Sciatic nerve (tissue), 2 donors: Measurements from ENCODE around the gene IL5RA. TPM values are rescaled to one million over a fixed set of nuclear protein-coding genes. Genes with fewer than 3 reads are reported as not detected.

Experiments
- ATAC-seq: fragments of 200-7000 bp; cut with Tn5 transposase; one replicate; pipeline ENCODE4 v1.9.1; 2020; ENCODE audit warnings: mild to moderate bottlenecking, moderate library complexity
- DNase-seq: peaks from one replicate; pipeline ENCODE4 v3.0.0-alpha.2; 2020; ENCODE audit warnings: low spot score
- intact Hi-C: fragments of 100-400 bp; cut with DNase I; formaldehyde crosslinking; loops from one replicate; pipeline ENCODE4 v1.14.2; 2022
- total RNA-seq: library from RNA; stranded (reverse); fragmentation: NEBNext Ultra II Directional; extraction: Animal tissue kit (Norgen Biotek cat#: 25700); gene quantifications from one replicate; pipeline ENCODE4 v1.2.1, GENCODE V29; 2021
- donor health status: DM: no; HTN: no; CAD: no.
- donor health status: DM: no; HTN: no; CAD: no.

IL5RA gene
- total RNA-seq, 1 donor from 2014 or later, result 0.49 TPM

- intact Hi-C loops, result no loop called here
- DNase-seq (no peak), ATAC-seq (no peak)
Observed at GRCh38 chr3:3071136-3071535, 39.0 kb downstream of the IL5RA start.

- ATAC-seq, result no peak
- intact Hi-C loops, result no loop called here
Observed at GRCh38 chr3:3069723-3070122, 40.5 kb downstream of the IL5RA start.

GRCh38 chr3:3068358-3068881, 41.8 kb downstream of the IL5RA start:
- intact Hi-C loops, result no loop called here
- DNase-seq, result no peak
- no peak for ATAC-seq

More at GRCh38 chr3:3069723-3070122, 40.5 kb downstream of the IL5RA start:
- DNase-seq, result no peak

GRCh38 chr3:3066910-3067309, 43.3 kb downstream of the IL5RA start:
- intact Hi-C loops, result no loop called here
- ATAC-seq (no peak), DNase-seq (no peak)

GRCh38 chr3:3066378-3066777, 43.8 kb downstream of the IL5RA start:
- intact Hi-C loops, result no loop called here
- ATAC-seq (no peak), DNase-seq (no peak)

GRCh38 chr3:3065876-3066275, 44.3 kb downstream of the IL5RA start:
- intact Hi-C loops, result no loop called here
- DNase-seq, result no peak
- ATAC-seq, result no peak

- intact Hi-C loops, result no loop called here
- DNase-seq, result no peak
- ATAC-seq, result no peak
Observed at GRCh38 chr3:3064297-3064696, 45.9 kb downstream of the IL5RA start.

GRCh38 chr3:3059645-3060044, 50.5 kb downstream of the IL5RA start:
- no peak for ATAC-seq
- no peak for DNase-seq
- intact Hi-C loops, result no loop called here

- intact Hi-C loops, result no loop called here
- ATAC-seq, result no peak
- DNase-seq, result no peak
Observed at GRCh38 chr3:3053974-3054373, 56.2 kb downstream of the IL5RA start.

- ATAC-seq (no peak), DNase-seq (no peak)
- intact Hi-C loops, result no loop called here
Observed at GRCh38 chr3:3038201-3038991, 71.8 kb downstream of the IL5RA start.

GRCh38 chr3:3037156-3037555, 73.0 kb downstream of the IL5RA start:
- intact Hi-C loops, result no loop called here
- DNase-seq, result no peak
- ATAC-seq, result no peak

- DNase-seq, result no peak
- ATAC-seq, result no peak
- intact Hi-C loops, result no loop called here
Observed at GRCh38 chr3:3031326-3031725, 78.8 kb downstream of the IL5RA start.

GRCh38 chr3:3027976-3028567, 82.1 kb downstream of the IL5RA start:
- DNase-seq (no peak), ATAC-seq (no peak)
- intact Hi-C loops, result no loop called here

GRCh38 chr3:3023111-3023745, 86.9 kb downstream of the IL5RA start:
- ATAC-seq (no peak), DNase-seq (no peak)
- intact Hi-C loops, result no loop called here

- ATAC-seq (no peak), DNase-seq (no peak)
- intact Hi-C loops, result no loop called here
Observed at GRCh38 chr3:3020209-3020608, 90.0 kb downstream of the IL5RA start.

Other genes with a start within 250 kb of the IL5RA start
- gene TRNT1, start 16.6 kb upstream of the IL5RA start, total RNA-seq, result 20.8 TPM
- gene CRBN, start 69.3 kb upstream of the IL5RA start, total RNA-seq, result 87.5 TPM